Stimulated activated CD4-positive, alpha-beta T cell treated with anti-CD3 and anti-CD28 coated beads, TNF-alpha, amount 100 ng/mL, for 48 hours (primary cell): Measurements from ENCODE around the gene LAMA5.
A peak's percentile ranks its signal among the peaks of the same experiment; 100 is the strongest.
"Not testable (repeated sequence)": the region's sequence is repeated elsewhere in the genome, so short reads cannot be mapped to it uniquely, and the experiment has no call there.

Experiments used
- DNase-seq, 3 donors: peaks; one replicate each; pipeline ENCODE4 v3.0.0-alpha.2; 2020; ENCODE audit warnings: low read depth in 3 of 3

LAMA5 gene

GRCh38 chr20:62390317-62391164, 23.4 kb upstream of the LAMA5 start:
- no peak for DNase-seq

DNA sequence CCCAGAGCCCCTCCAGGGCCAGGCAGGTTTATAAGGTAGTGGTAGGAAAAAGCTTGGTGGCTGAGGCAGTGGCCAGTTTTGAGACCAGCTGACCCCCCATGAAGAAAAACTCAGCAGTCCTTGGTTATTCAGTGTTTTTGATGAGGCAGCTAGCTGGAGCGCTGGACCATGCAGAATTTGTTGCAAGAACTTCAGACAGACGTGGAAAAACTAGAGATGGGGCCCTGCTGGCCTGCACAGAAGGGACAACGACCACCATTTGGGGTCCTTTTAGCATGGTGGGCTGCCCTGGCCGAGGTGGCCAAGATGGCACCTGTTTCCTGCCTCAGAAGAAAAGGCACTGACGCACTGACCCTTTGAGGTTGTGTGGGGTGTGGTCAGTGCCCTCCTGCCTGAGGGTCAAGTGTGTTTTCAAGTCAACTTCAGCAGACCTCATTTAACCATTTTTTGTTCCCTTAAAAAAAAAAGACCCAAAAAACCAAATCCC, 22.5 kb upstream of the LAMA5 start:
- DNase-seq: no peak

GRCh38 chr20:62388839-62389600, 21.9 kb upstream of the LAMA5 start:
- DNase-seq: no peak

DNA sequence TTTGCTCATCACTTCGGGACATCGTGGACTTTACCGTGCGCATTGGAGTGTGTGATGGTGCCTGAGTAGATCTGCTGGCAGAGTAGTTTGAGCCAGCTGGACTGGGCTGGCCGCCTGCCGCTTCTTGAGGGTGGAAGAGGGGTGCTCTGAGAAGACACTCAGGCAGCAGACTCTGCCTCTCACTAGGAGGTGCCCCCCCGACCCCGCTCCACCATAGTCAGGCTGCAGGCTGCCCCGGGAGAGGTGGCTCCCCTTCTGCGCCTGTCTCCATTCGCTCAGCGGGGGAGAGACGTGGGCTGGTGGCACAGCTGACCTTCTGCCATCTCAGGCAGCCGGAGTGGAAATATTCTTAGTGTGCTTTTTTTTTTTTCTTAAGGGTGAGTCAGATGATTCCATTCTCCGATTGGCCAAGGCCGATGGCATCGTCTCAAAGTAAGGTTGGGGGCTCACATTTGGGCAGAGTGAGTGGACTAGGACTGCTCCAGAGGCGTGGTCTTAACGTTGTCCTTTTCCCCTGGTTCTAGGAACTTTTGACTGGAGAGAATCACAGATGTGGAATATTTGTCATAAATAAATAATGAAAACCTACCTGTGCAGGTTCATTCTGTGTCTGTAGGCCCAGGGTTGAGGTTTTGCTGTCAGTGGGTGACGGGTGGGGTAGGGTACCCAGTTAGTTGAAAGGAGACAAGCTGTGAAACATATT, 21.0 kb upstream of the LAMA5 start:
- no peak for DNase-seq

DNA sequence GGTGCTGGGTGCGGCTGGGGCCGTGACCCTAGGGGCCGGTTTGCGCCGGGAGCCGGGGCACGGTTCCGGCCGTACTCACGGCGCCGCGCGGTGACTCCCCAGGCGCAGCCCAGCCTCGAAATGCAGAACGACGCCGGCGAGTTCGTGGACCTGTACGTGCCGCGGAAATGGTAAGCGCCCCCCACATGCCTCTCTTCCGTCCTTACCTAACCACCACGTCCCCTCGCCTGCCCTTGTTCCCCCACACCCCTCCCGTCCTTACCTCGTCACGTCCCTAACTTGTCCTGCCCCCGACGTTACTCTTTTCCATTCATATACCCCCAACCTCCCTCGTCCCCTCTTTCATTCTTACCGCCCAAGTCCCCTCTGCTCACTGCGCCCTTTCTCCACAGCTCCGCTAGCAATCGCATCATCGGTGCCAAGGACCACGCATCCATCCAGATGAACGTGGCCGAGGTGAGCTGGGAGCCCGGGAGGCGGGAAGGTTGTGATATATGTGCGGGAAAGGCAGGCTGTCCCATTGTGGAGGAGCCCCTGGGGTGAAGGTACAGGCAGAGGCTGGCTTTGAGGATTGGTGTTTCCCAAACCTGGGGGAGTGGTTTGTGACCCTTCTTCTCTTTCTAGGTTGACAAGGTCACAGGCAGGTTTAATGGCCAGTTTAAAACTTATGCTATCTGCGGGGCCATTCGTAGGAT, 20.3 kb upstream of the LAMA5 start:
- DNase-seq: no peak

- peak; percentile 85 to 87 (median 85) for DNase-seq
Observed at GRCh38 chr20:62386383-62387218, 19.5 kb upstream of the LAMA5 start, which contains the start of gene RPS21. TSS of gene RPS21 (plus strand) at chr20:62387103. CDS start at chr20:62387339, 236 bp downstream.

GRCh38 chr20:62382306-62383198, 15.4 kb upstream of the LAMA5 start:
- DNase-seq: peak; percentile 65 to 69 (median 66)

GRCh38 chr20:62381842-62382241, 14.7 kb upstream of the LAMA5 start:
- DNase-seq: no peak

DNA sequence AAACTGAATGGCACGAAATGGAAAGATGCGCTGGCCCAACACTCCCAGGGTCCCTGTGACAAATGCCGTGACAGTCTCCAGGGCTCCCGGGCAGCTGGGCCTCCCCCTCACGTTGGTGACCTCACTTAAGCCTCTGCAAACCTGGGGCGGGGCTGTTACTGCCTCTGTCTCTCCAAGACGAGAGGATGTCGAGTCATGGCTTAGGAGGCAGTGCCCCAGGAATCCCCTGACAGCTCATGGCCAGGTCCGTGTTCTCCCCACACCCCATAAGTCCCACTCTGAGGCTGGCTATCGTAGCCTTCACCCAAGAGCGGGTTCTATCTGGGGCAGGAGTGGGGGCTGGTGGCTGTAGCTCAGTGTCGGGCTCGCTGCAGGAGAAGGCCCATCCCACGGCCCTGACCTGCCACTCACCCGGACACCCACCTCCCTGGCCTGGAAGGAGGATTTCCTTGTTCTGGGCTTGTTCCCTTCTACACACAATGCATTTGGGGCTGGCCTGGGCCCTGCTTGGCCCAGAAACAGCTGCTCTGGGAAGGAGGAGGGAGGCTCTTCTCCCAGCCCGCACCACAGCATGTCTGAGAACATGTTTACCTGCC, 14.2 kb upstream of the LAMA5 start:
- no peak for DNase-seq

GRCh38 chr20:62378215-62378614, 11.1 kb upstream of the LAMA5 start:
- DNase-seq: no peak

DNA sequence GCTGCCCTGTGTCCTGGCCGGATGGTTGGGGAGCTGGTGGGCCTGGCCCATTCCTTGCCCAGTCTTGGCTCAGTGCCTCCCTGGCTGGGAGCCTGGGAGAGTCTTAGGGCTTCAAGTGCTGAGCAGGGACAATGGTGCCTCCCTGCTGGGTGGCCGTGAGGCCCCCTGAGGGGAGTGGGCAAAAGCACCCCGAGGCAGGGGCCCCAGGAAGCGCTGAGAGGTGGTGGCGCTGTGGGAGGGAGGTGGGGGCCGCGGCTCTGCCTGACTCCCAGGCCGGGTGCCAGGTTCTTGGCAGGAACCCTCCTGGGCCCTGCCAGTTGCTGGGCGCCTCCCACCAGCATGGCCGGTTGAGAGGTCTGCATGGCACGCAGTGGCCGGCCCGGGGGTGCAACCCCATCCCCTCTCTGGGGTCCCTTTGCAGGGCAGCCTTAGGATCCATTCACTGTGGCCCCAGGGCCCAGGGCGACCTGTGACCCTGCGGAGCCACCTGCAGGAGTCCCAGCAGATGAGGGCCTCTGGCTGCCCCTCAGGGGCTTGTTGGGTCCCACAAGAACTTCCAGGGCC, 10.6 kb upstream of the LAMA5 start:
- DNase-seq: no peak

- DNase-seq: no peak
Observed at GRCh38 chr20:62377064-62377461, 10.0 kb upstream of the LAMA5 start.

- DNase-seq: no peak
Observed at GRCh38 chr20:62376112-62377063, 9.3 kb upstream of the LAMA5 start.

GRCh38 chr20:62374331-62375152, 7.4 kb upstream of the LAMA5 start:
- DNase-seq: no peak

DNA sequence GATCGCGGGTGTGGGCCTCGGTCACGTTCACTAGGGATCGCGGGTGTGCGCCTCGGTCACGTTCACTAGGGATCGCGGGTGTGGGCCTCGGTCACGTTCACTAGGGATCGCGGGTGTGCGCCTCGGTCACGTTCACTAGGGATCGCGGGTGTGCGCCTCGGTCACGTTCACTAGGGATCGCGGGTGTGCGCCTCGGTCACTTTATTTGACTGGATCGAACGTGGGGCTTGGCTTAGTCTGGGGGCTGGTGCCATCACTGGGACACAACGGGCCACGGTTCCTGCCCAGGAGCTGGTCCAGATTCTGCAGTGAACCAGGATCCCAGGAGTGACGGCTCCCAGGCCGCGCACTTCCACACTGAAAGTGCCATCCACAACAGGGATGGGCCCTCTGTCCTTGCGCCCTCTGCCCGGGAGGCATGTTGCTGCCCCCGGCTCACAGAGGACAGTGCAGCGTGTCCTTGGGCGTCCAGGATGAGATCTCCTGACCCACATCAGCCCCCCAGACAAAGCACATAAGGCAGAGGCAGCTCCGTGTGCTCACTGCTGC, 6.6 kb upstream of the LAMA5 start:
- DNase-seq: not testable (repeated sequence)
